SK-N-SH (cell line): ENCODE results near the gene PRSS1. TPM values are rescaled to one million over a fixed set of nuclear protein-coding genes. Genes with fewer than 3 reads are reported as not detected.

Source experiments
- CTCF ChIA-PET: fragments of 300-600, 350-600 bp; formaldehyde crosslinking; extraction: SDS; loops from one replicate; lab custom pipeline; 2021; lab: Yijun Ruan, JAX
- POLR2A ChIA-PET: fragments of 350-600 bp; sonication (Branson Sonifier 250); formaldehyde crosslinking; extraction: SDS; loops from one replicate; lab custom pipeline; 2020; ENCODE audit warnings: antibody characterized with exemption, inconsistent platforms; lab: Yijun Ruan, JAX
- DNase-seq: peaks from one replicate; pipeline ENCODE4 v3.0.0; 2012
- H2AFZ ChIP-seq: fragments of 200-600 bp; sonication (generic); 2 replicates; pipeline ENCODE4 v1.8.1; 2016; ENCODE audit warnings: antibody characterized with exemption, mild to moderate bottlenecking, low read depth
- H3F3A ChIP-seq: fragments of 200-600 bp; sonication (generic); replicated peaks from 2 replicates; pipeline ENCODE3; 2016; ENCODE audit warnings: antibody characterized with exemption, mild to moderate bottlenecking; ENCODE audit not compliant: insufficient read depth
- H3K27ac ChIP-seq, 2 experiments: fragments of 200-500 bp in 1 of 2; fragments of 200-600 bp in 1 of 2; sonication (Bioruptor generic) in 1 of 2; sonication (generic), shearing (Covaris generic) in 1 of 2; 2 replicates each; pipeline versions ENCODE4 v1.5.1 to v1.6.1; 2014 to 2016; ENCODE audit warnings: low read depth in 2 of 2, inconsistent platforms in 1 of 2, low read length in 1 of 2, mild to moderate bottlenecking in 1 of 2, mixed read lengths in 1 of 2
- H3K27me3 ChIP-seq: fragments of 200-600 bp; sonication (generic), shearing (Covaris generic); 2 replicates; pipeline ENCODE4 v1.6.1; 2016; ENCODE audit warnings: mixed run types; ENCODE audit not compliant: insufficient read depth
- H3K36me3 ChIP-seq, 2 experiments: fragments of 200-500 bp in 1 of 2; fragments of 200-600 bp in 1 of 2; sonication (Bioruptor generic) in 1 of 2; sonication (generic) in 1 of 2; replicated peaks in 1 of 2; 2 replicates each; pipeline versions ENCODE3 to v1.5.1; 2014 to 2016; ENCODE audit warnings: low read length in 1 of 2, mild to moderate bottlenecking in 1 of 2; ENCODE audit not compliant: insufficient read depth in 2 of 2, control insufficient read depth in 1 of 2
- H3K4me1 ChIP-seq, 2 experiments: fragments of 200-500 bp in 1 of 2; fragments of 200-600 bp in 1 of 2; sonication (Bioruptor generic) in 1 of 2; sonication (generic), shearing (Covaris generic) in 1 of 2; 2 replicates each; pipeline versions ENCODE4 v1.5.1 to v1.6.1; 2014 to 2016; ENCODE audit warnings: low read depth in 1 of 2, low read length in 1 of 2, mixed run types in 1 of 2; ENCODE audit not compliant: insufficient read depth in 2 of 2, control insufficient read depth in 1 of 2
- H3K4me2 ChIP-seq: fragments of 200-600 bp; sonication (generic), shearing (Covaris generic); 2 replicates; pipeline ENCODE4 v1.6.1; 2017; ENCODE audit warnings: mixed run types
- H3K4me3 ChIP-seq, 2 experiments: fragments of 200-500 bp in 1 of 2; fragments of 200-600 bp in 1 of 2; sonication (Bioruptor generic) in 1 of 2; sonication (generic), shearing (Covaris generic) in 1 of 2; 2 replicates each; pipeline versions ENCODE4 v1.5.1 to v1.8.1; 2014 to 2016; ENCODE audit warnings: low read depth in 2 of 2, inconsistent platforms in 1 of 2, low read length in 1 of 2, mild to moderate bottlenecking in 1 of 2, mixed read lengths in 1 of 2, moderate library complexity in 1 of 2
- H3K79me2 ChIP-seq: fragments of 200-600 bp; sonication (generic); 2 replicates; pipeline ENCODE4 v1.8.1; 2017; ENCODE audit warnings: mild to moderate bottlenecking; ENCODE audit not compliant: insufficient read depth
- H3K9ac ChIP-seq: fragments of 200-600 bp; sonication (generic); 2 replicates; pipeline ENCODE4 v1.6.1; 2017; ENCODE audit warnings: mixed run types
- H3K9me2 ChIP-seq: fragments of 200-600 bp; sonication (generic); 2 replicates; pipeline ENCODE4 v1.6.1; 2017; ENCODE audit warnings: mixed run types
- H3K9me3 ChIP-seq: fragments of 200-600 bp; sonication (generic); 2 replicates; pipeline ENCODE4 v1.6.1; 2017; ENCODE audit warnings: mixed run types, mild to moderate bottlenecking, moderate library complexity
- H4K20me1 ChIP-seq: fragments of 200-600 bp; sonication (generic); 2 replicates; pipeline ENCODE4 v1.6.1; 2017; ENCODE audit warnings: mild to moderate bottlenecking, mixed run types; ENCODE audit not compliant: insufficient read depth
- EP300 ChIP-seq, 2 experiments: IDR thresholded peaks; 2 replicates each; pipeline versions ENCODE4 v1.4.0 to v1.6.1; 2012; ENCODE audit warnings: borderline replicate concordance in 1 of 2, low read depth in 1 of 2, low read length in 1 of 2
- EZH2phosphoT487 ChIP-seq: fragments of 200-600 bp; sonication (generic); IDR thresholded peaks from 2 replicates; pipeline ENCODE4 v1.6.1; 2017; ENCODE audit warnings: low read depth, mixed run types, mild to moderate bottlenecking, antibody characterized with exemption, moderate library complexity, borderline replicate concordance
- FOSL2 ChIP-seq: IDR thresholded peaks from 2 replicates; pipeline ENCODE4 v1.4.0; 2012; ENCODE audit warnings: low read depth, mild to moderate bottlenecking, moderate library complexity, borderline replicate concordance
- FOXM1 ChIP-seq: IDR thresholded peaks from 2 replicates; pipeline ENCODE4 v1.4.0; 2012; ENCODE audit warnings: low read depth, mild to moderate bottlenecking
- GATA2 ChIP-seq: sonication (generic); formaldehyde crosslinking; IDR thresholded peaks from 2 replicates; pipeline ENCODE4 v1.5.0; 2020; ENCODE audit warnings: mild to moderate bottlenecking, missing genetic modification reagents
- MXI1 ChIP-seq: IDR thresholded peaks from 2 replicates; pipeline ENCODE4 v1.6.1; 2012; ENCODE audit warnings: mild to moderate bottlenecking, low read depth, low read length, improper control_type of control experiment
- NFIC ChIP-seq: IDR thresholded peaks from 2 replicates; pipeline ENCODE4 v1.4.0; 2012; ENCODE audit warnings: borderline replicate concordance
- NRF1 ChIP-seq: IDR thresholded peaks from 2 replicates; pipeline ENCODE4 v1.6.1; 2012; ENCODE audit warnings: low read depth, mild to moderate bottlenecking, low read length
- POLR2AphosphoS5 ChIP-seq: IDR thresholded peaks from 2 replicates; pipeline ENCODE4 v1.6.1; 2012; ENCODE audit warnings: low read depth, low read length
- RAD21 ChIP-seq: IDR thresholded peaks from 2 replicates; pipeline ENCODE4 v1.6.1; 2012; ENCODE audit warnings: mild to moderate bottlenecking, low read length
- RFX5 ChIP-seq: IDR thresholded peaks from 2 replicates; pipeline ENCODE4 v1.6.1; 2012; ENCODE audit warnings: mild to moderate bottlenecking, improper control_type of control experiment, low read length
- SMC3 ChIP-seq: IDR thresholded peaks from 2 replicates; pipeline ENCODE4 v1.6.1; 2012; ENCODE audit warnings: low read depth, low read length, improper control_type of control experiment
- TAF1 ChIP-seq: IDR thresholded peaks from 2 replicates; pipeline ENCODE4 v1.6.1; 2012; ENCODE audit warnings: low read depth, mild to moderate bottlenecking, low read length, moderate library complexity, borderline replicate concordance
- WGBS: methylation state at CpG from one replicate; pipeline ENCODE4 v1.1.6; 2017; ENCODE audit warnings: low lambda C conversion rate; 5-methylcytosine and 5-hydroxymethylcytosine counted together
- polyA plus RNA-seq, 3 experiments: library from polyadenylated mRNA; depleted of rRNA; stranded (reverse); fragments of >200 nt; gene quantifications; 2 replicates each; pipeline ENCODE4 v1.2.3, GENCODE V29; 2012
- TF ChIP-seq, protein P1 (sequence below): fragments of 150-350 bp; IDR thresholded peaks from 2 replicates; pipeline ENCODE4 v1.6.1; 2017; ENCODE audit warnings: antibody characterized with exemption, low read length, low read depth, borderline replicate concordance
- TF ChIP-seq, protein P2 (sequence below): IDR thresholded peaks from 2 replicates; pipeline ENCODE4 v1.4.0; 2012; ENCODE audit warnings: low read depth
- TF ChIP-seq, protein P3 (sequence below): IDR thresholded peaks from 2 replicates; pipeline ENCODE4; 2012
- TF ChIP-seq, protein P4 (sequence below): IDR thresholded peaks from 2 replicates; pipeline ENCODE4 v1.4.0; 2012; ENCODE audit warnings: low read depth, borderline replicate concordance
- TF ChIP-seq, protein P5 (sequence below): fragments of 200-600 bp; sonication (generic); IDR thresholded peaks from 2 replicates; pipeline ENCODE4 v1.6.1; 2017; ENCODE audit warnings: antibody characterized with exemption, mild to moderate bottlenecking, moderate library complexity

PRSS1 gene
- polyA plus RNA-seq, 1 of the 3 experiments (the other 2 are of a cell fraction), result not detected

DNA sequence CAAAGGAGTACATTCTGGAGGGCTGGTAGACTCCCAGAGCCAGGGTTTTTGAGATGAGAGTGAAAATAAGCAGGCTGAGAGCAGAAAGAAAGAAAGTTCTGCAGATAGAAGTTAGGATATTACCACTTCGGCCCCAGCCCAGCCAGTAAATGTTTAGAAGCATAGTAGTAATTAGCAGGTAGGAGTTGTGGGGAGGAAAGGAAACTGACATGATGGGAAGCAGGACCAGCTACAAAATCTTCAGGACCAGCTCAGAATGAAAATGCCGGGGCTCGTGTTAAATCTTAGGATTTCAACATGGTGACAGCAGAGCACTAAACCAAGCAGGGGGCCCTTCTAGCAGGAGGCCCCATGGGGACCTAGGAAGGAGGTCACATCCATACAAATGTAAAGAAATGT, 50.2 kb downstream of the PRSS1 start:
- Histone ChIP-seq H3K4me1 (peaks cover 0 to 9% of the 10 kb centered on the region in 2 experiments; a peak in 1 of 4 replicates), H3K9me3 (no peaks in the 10 kb centered on the region), H2AFZ (no peak overlapping the region), H3K9me2 (no peaks in the 10 kb centered on the region), H3K9ac (no peak overlapping the region), H4K20me1 (no peaks in the 10 kb centered on the region), H3F3A (no peaks in the 10 kb centered on the region), H3K4me2 (no peak overlapping the region), H3K27ac (no peak overlapping the region), H3K27me3 (peaks cover 52% of the 10 kb centered on the region), H3K79me2 (no peaks in the 10 kb centered on the region), H3K36me3 (no peaks in the 10 kb centered on the region), H3K4me3 (no peak overlapping the region)
- TF ChIP-seq, protein P1, sequence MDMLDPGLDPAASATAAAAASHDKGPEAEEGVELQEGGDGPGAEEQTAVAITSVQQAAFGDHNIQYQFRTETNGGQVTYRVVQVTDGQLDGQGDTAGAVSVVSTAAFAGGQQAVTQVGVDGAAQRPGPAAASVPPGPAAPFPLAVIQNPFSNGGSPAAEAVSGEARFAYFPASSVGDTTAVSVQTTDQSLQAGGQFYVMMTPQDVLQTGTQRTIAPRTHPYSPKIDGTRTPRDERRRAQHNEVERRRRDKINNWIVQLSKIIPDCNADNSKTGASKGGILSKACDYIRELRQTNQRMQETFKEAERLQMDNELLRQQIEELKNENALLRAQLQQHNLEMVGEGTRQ, result no peak
- no peak for TF ChIP-seq NRF1
- TF ChIP-seq, protein P2, sequence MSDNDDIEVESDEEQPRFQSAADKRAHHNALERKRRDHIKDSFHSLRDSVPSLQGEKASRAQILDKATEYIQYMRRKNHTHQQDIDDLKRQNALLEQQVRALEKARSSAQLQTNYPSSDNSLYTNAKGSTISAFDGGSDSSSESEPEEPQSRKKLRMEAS, result no peak
- TF ChIP-seq EP300 (IDR thresholded peaks at IDR 0.05; ENCODE audit: borderline replicate concordance in 1 of 2, low read depth in 1 of 2, low read length in 1 of 2), result no peak
- no peak for TF ChIP-seq SMC3
- DNase-seq, result no peak
- ChIA-PET CTCF (interaction anchor here (1.3 to 15.4 kb wide), 6 partner anchors 11 to 340 kb away, joined by 3 to 163 read pairs (median 7); no protein-coding TSS in a partner anchor), POLR2A (no interaction called here)
- 66% methylated on average over 3 of the region's 3 CpGs for WGBS

DNA sequence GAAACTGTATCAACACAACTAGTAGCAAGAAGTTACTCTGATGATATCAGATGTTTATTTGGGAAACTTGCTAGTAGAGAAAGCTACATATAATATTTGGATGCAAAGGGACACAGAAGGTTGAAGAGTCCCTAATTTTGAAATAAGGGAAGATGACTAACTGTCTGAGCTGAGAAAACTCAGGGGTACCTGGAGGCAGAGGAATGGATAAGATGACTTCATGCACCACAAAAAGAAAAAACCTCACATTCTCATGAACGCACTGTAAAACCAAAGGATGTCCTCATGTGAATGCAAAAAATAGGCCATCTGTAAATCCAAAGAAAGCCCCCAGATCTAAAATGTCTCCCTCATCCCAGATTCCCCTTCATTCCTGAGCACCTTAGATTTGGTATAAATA, 50.8 kb downstream of the PRSS1 start:
- whole genome bisulfite sequencing, result 79% methylated on average over 1 of the region's 1 CpG
- no peaks in the 10 kb centered on the region for H3K79me2 ChIP-seq
- H2AFZ ChIP-seq, result no peak overlapping the region
- peaks cover 0 to 9% of the 10 kb centered on the region in 2 experiments; a peak in 1 of 4 replicates for H3K4me1 ChIP-seq
- POLR2A ChIA-PET, result no interaction called here
- CTCF ChIA-PET, result interaction anchor here (1.8 to 15.4 kb wide), 3 partner anchors 11 to 265 kb away, joined by 10 to 163 read pairs (median 13); no protein-coding TSS in a partner anchor
- no peak overlapping the region for H3K4me2 ChIP-seq
- no peaks in the 10 kb centered on the region for H3K9me2 ChIP-seq
- no peaks in the 10 kb centered on the region for H3K36me3 ChIP-seq
- H4K20me1 ChIP-seq, result no peaks in the 10 kb centered on the region
- no peak overlapping the region for H3K27ac ChIP-seq
- H3F3A ChIP-seq, result no peaks in the 10 kb centered on the region
- no peaks in the 10 kb centered on the region for H3K9me3 ChIP-seq
- no peak for DNase-seq
- H3K9ac ChIP-seq, result no peak overlapping the region
- TF ChIP-seq TAF1 (no peak), FOSL2 (no peak), SMC3 (no peak), RAD21 (no peak), FOXM1 (no peak), NFIC (no peak), EP300 (IDR thresholded peaks at IDR 0.05; ENCODE audit: borderline replicate concordance in 1 of 2, low read depth in 1 of 2, low read length in 1 of 2) (no peak), MXI1 (no peak), POLR2AphosphoS5 (no peak), EZH2phosphoT487 (no peak), RFX5 (no peak), GATA2 (CRISPR knock-in tag) (no peak)
- TF ChIP-seq, protein P3, sequence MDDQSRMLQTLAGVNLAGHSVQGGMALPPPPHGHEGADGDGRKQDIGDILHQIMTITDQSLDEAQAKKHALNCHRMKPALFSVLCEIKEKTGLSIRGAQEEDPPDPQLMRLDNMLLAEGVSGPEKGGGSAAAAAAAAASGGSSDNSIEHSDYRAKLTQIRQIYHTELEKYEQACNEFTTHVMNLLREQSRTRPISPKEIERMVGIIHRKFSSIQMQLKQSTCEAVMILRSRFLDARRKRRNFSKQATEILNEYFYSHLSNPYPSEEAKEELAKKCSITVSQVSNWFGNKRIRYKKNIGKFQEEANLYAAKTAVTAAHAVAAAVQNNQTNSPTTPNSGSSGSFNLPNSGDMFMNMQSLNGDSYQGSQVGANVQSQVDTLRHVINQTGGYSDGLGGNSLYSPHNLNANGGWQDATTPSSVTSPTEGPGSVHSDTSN, result no peak
- TF ChIP-seq, protein P4, sequence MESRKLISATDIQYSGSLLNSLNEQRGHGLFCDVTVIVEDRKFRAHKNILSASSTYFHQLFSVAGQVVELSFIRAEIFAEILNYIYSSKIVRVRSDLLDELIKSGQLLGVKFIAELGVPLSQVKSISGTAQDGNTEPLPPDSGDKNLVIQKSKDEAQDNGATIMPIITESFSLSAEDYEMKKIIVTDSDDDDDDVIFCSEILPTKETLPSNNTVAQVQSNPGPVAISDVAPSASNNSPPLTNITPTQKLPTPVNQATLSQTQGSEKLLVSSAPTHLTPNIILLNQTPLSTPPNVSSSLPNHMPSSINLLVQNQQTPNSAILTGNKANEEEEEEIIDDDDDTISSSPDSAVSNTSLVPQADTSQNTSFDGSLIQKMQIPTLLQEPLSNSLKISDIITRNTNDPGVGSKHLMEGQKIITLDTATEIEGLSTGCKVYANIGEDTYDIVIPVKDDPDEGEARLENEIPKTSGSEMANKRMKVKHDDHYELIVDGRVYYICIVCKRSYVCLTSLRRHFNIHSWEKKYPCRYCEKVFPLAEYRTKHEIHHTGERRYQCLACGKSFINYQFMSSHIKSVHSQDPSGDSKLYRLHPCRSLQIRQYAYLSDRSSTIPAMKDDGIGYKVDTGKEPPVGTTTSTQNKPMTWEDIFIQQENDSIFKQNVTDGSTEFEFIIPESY, result no peak
- TF ChIP-seq, protein P5, sequence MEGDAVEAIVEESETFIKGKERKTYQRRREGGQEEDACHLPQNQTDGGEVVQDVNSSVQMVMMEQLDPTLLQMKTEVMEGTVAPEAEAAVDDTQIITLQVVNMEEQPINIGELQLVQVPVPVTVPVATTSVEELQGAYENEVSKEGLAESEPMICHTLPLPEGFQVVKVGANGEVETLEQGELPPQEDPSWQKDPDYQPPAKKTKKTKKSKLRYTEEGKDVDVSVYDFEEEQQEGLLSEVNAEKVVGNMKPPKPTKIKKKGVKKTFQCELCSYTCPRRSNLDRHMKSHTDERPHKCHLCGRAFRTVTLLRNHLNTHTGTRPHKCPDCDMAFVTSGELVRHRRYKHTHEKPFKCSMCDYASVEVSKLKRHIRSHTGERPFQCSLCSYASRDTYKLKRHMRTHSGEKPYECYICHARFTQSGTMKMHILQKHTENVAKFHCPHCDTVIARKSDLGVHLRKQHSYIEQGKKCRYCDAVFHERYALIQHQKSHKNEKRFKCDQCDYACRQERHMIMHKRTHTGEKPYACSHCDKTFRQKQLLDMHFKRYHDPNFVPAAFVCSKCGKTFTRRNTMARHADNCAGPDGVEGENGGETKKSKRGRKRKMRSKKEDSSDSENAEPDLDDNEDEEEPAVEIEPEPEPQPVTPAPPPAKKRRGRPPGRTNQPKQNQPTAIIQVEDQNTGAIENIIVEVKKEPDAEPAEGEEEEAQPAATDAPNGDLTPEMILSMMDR, result no peak
- peaks cover 47% of the 10 kb centered on the region for H3K27me3 ChIP-seq
- H3K4me3 ChIP-seq, result no peak overlapping the region
